Measurements from ENCODE around the gene COQ6. TPM values are rescaled to one million over a fixed set of nuclear protein-coding genes. Genes with fewer than 3 reads are reported as not detected.

The COQ6 gene
- total RNA-seq, 2 experiments from 2014 or later: 18.7 to 20.5 TPM

GRCh38 chr14:73944432-73945158 is 5.5 kb upstream of the COQ6 start:
- Histone ChIP-seq H3K9me2 (ENCODE audit: insufficient read depth, low read length) (no peaks in the 10 kb centered on the region), H3K79me2 (ENCODE audit: insufficient read depth, low read depth, low read length) (no peaks in the 10 kb centered on the region), H3K9me3 (ENCODE audit: low read length) (no peaks in the 10 kb centered on the region), H3K27ac (ENCODE audit: low read depth, low read length, poor library complexity, severe bottlenecking) (no peak overlapping the region), H4K20me1 (ENCODE audit: insufficient read depth, low read length) (no peaks in the 10 kb centered on the region), H3K4me3 (ENCODE audit: low read depth, low read length, poor library complexity, severe bottlenecking) (no peak overlapping the region), H3K36me3 (ENCODE audit: insufficient read depth, low read length) (no peaks in the 10 kb centered on the region), H3K4me1 (ENCODE audit: insufficient read depth, low read length, poor library complexity, severe bottlenecking) (peaks cover 6% of the 10 kb centered on the region), H3K4me2 (ENCODE audit: low read length) (no peak overlapping the region), H2AFZ (ENCODE audit: low read length) (no peak overlapping the region)
- no TSS peak for BruUV-seq (replicated peaks)
- ChIA-PET POLR2A (no interaction called here), CTCF (ENCODE audit: unreplicated experiment) (no interaction called here)
- intact Hi-C loops (cut with micrococcal nuclease; ENCODE audit: unreplicated experiment): no loop called here
- TF ChIP-seq EZH2phosphoT487 (IDR thresholded peaks at IDR 0.05; ENCODE audit: borderline replicate concordance, low read depth, low read length): no peak
- TF ChIP-seq CTCF (conservative IDR thresholded peaks at IDR 0.05; ENCODE audit: low read length): no peak
- DNase-seq (ENCODE audit: low spot score): no peak

GRCh38 chr14:73945159-73945670 is 4.9 kb upstream of the COQ6 start:
- intact Hi-C loops (cut with micrococcal nuclease; ENCODE audit: unreplicated experiment): no loop called here
- H3K36me3 ChIP-seq (ENCODE audit: insufficient read depth, low read length): no peaks in the 10 kb centered on the region
- peaks cover 6% of the 10 kb centered on the region for H3K4me1 ChIP-seq (ENCODE audit: insufficient read depth, low read length, poor library complexity, severe bottlenecking)
- H2AFZ ChIP-seq (ENCODE audit: low read length): no peak overlapping the region
- no TSS peak for BruUV-seq (replicated peaks)
- ChIA-PET POLR2A (no interaction called here), CTCF (ENCODE audit: unreplicated experiment) (no interaction called here)
- no peak overlapping the region for H3K4me2 ChIP-seq (ENCODE audit: low read length)
- no peak overlapping the region for H3K4me3 ChIP-seq (ENCODE audit: low read depth, low read length, poor library complexity, severe bottlenecking)
- H3K9me3 ChIP-seq (ENCODE audit: low read length): no peaks in the 10 kb centered on the region
- no peaks in the 10 kb centered on the region for H3K9me2 ChIP-seq (ENCODE audit: insufficient read depth, low read length)
- no peak for DNase-seq (ENCODE audit: low spot score)
- H3K27ac ChIP-seq (ENCODE audit: low read depth, low read length, poor library complexity, severe bottlenecking): no peak overlapping the region
- TF ChIP-seq EZH2phosphoT487 (IDR thresholded peaks at IDR 0.05; ENCODE audit: borderline replicate concordance, low read depth, low read length) (no peak), CTCF (conservative IDR thresholded peaks at IDR 0.05; ENCODE audit: low read length) (no peak)
- no peaks in the 10 kb centered on the region for H4K20me1 ChIP-seq (ENCODE audit: insufficient read depth, low read length)
- no peaks in the 10 kb centered on the region for H3K79me2 ChIP-seq (ENCODE audit: insufficient read depth, low read depth, low read length)

DNA sequence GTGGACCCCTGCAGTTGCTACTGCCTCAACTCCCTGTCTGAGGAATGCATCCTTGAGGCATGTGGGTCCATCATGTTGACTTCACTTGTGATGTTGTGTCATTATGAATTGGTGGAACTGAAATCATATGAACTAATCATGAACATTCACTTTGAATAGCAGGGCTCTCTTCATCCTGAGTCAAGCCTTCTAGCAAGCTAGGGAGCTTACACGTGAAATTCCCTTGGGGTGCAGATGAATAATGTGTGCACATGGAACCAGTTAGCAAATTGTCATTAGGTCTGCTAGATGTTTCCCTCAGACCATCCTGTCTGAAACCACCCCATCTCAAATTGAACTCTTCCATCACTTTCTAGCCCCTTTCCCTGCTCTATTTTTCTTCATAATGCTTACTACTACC is 3.6 kb downstream of the COQ6 start:
- Histone ChIP-seq H3K27ac (ENCODE audit: low read depth, low read length, poor library complexity, severe bottlenecking) (no peak overlapping the region), H3K4me1 (ENCODE audit: insufficient read depth, low read length, poor library complexity, severe bottlenecking) (peaks cover 15% of the 10 kb centered on the region), H3K36me3 (ENCODE audit: insufficient read depth, low read length) (peaks cover 38% of the 10 kb centered on the region; the same call in 1 of the 2 replicates), H3K4me2 (ENCODE audit: low read length) (no peak overlapping the region), H3K9me3 (ENCODE audit: low read length) (no peaks in the 10 kb centered on the region), H3K9me2 (ENCODE audit: insufficient read depth, low read length) (no peaks in the 10 kb centered on the region), H4K20me1 (ENCODE audit: insufficient read depth, low read length) (no peaks in the 10 kb centered on the region), H3K79me2 (ENCODE audit: insufficient read depth, low read depth, low read length) (no peaks in the 10 kb centered on the region), H3K4me3 (ENCODE audit: low read depth, low read length, poor library complexity, severe bottlenecking) (no peak overlapping the region), H2AFZ (ENCODE audit: low read length) (no peak overlapping the region)
- intact Hi-C loops (cut with micrococcal nuclease; ENCODE audit: unreplicated experiment): loop anchor here (5.0 kb wide), 2 partner anchors 64 to 84 kb away; partner anchors contain the start of genes BBOF1 and ENTPD5
- no peak for DNase-seq (ENCODE audit: low spot score)
- no peak for TF ChIP-seq EZH2phosphoT487 (IDR thresholded peaks at IDR 0.05; ENCODE audit: borderline replicate concordance, low read depth, low read length)
- TF ChIP-seq CTCF (conservative IDR thresholded peaks at IDR 0.05; ENCODE audit: low read length): no peak
- no TSS peak for BruUV-seq (replicated peaks)
- ChIA-PET POLR2A (no interaction called here), CTCF (ENCODE audit: unreplicated experiment) (no interaction called here)
